PFSK-1 (cell line): ENCODE results near the gene PTPRK.

Experiments used
- FOXP2 ChIP-seq: optimal IDR thresholded peaks from 2 replicates; pipeline ENCODE3; 2011; ENCODE audit warnings: borderline replicate concordance, control low read depth, inconsistent platforms; ENCODE audit not compliant: insufficient read depth; ENCODE audit errors: extremely low read length, extremely low read depth
- POLR2AphosphoS5 ChIP-seq: IDR thresholded peaks from 2 replicates; pipeline ENCODE4 v1.6.1; 2012; ENCODE audit warnings: low read depth, mild to moderate bottlenecking, control low read depth, low read length, moderate library complexity
- SIN3A ChIP-seq: IDR thresholded peaks from 2 replicates; pipeline ENCODE4 v1.6.1; 2012; ENCODE audit warnings: mild to moderate bottlenecking, low read length, moderate library complexity, borderline replicate concordance; ENCODE audit not compliant: insufficient read depth
- TAF1 ChIP-seq: IDR thresholded peaks from 2 replicates; pipeline ENCODE4 v1.6.1; 2012; ENCODE audit warnings: low read length, control low read depth, borderline replicate concordance; ENCODE audit not compliant: insufficient read depth
- TF ChIP-seq, protein P1 (sequence below), 2 experiments: IDR thresholded peaks; 2 replicates each; pipeline versions ENCODE4 v1.6.1 to v1.8.0; 2011 to 2012; ENCODE audit warnings: low read depth in 2 of 2, low read length in 2 of 2, control low read depth in 1 of 2, inconsistent platforms in 1 of 2, mild to moderate bottlenecking in 1 of 2, moderate library complexity in 1 of 2; ENCODE audit not compliant: insufficient read depth in 1 of 2

Gene PTPRK

DNA sequence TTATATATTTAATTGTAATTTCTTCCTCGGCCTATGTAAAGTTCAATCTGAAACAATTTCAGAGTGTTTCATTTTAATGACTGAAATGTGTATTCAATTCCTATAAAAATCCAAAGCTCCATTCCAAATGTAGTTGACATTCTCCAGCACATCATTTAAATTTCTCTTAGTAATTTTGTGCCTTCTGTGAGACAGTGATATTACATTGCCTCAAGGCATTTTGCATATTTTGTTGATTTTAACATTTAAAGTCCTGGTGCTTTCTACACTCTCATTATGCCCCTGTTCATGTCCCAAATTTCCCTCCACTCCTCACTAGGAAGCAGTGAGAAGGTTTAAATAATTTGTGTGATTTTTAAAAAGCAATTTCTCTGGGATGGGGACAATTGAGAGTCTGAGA, 585.4 kb downstream of the PTPRK start:
- TF ChIP-seq TAF1: no peak
- TF ChIP-seq POLR2AphosphoS5: no peak
- TF ChIP-seq, protein P1, sequence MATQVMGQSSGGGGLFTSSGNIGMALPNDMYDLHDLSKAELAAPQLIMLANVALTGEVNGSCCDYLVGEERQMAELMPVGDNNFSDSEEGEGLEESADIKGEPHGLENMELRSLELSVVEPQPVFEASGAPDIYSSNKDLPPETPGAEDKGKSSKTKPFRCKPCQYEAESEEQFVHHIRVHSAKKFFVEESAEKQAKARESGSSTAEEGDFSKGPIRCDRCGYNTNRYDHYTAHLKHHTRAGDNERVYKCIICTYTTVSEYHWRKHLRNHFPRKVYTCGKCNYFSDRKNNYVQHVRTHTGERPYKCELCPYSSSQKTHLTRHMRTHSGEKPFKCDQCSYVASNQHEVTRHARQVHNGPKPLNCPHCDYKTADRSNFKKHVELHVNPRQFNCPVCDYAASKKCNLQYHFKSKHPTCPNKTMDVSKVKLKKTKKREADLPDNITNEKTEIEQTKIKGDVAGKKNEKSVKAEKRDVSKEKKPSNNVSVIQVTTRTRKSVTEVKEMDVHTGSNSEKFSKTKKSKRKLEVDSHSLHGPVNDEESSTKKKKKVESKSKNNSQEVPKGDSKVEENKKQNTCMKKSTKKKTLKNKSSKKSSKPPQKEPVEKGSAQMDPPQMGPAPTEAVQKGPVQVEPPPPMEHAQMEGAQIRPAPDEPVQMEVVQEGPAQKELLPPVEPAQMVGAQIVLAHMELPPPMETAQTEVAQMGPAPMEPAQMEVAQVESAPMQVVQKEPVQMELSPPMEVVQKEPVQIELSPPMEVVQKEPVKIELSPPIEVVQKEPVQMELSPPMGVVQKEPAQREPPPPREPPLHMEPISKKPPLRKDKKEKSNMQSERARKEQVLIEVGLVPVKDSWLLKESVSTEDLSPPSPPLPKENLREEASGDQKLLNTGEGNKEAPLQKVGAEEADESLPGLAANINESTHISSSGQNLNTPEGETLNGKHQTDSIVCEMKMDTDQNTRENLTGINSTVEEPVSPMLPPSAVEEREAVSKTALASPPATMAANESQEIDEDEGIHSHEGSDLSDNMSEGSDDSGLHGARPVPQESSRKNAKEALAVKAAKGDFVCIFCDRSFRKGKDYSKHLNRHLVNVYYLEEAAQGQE (IDR thresholded peaks at IDR 0.05; ENCODE audit: insufficient read depth in 1 of 2, low read depth in 2 of 2, low read length in 2 of 2): no peak
- TF ChIP-seq SIN3A: no peak

DNA sequence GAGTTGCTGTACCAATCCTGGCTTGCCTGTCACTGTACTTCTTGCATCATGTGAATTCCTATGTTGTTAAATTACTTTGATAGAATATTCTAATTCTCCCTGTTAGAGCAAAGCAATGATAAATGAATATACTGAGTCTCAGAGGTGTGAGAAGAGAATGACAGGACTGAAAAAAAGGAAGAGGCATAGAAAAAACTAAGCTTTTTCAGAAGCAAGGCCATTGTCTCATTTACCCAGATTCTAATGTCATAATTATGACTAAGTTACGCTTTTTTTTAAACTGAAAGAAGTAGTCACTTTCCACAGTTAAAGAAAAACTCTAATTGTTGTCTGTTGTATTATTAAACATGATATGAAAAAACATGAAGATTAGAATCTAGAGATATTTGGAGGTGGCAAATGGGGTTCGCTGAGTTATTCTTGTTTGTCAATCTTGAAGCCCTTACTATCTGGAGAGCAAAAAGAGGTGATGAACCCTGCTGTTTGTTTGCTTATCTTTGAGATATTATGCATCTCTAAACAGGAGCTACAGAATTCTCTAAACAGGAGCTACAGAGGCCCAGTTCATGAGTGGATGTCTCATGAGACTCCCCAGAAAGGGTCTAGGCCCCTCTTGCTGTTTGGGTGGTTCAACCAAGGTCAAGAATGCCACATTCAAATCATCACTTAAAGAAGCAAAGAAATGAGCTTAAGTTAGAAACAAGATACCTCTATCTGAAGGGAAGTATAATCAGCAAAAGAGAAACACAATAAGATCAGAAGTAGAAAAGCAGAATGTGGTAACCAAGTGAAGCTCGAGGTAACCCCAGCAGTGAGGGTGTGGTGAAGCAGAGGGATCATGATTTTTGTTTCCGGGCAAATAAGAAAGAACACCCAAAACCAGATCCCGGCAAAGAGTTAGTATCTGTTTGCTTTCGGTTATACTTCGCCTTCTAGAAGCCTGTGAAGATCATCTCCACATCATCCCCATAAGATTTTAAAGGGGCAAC, 586.3 kb downstream of the PTPRK start:
- TF ChIP-seq, protein P1 (IDR thresholded peaks at IDR 0.05; ENCODE audit: insufficient read depth in 1 of 2, low read depth in 2 of 2, low read length in 2 of 2): no peak
- TF ChIP-seq POLR2AphosphoS5 (no peak), SIN3A (no peak), TAF1 (no peak), FOXP2 (no peak)

DNA sequence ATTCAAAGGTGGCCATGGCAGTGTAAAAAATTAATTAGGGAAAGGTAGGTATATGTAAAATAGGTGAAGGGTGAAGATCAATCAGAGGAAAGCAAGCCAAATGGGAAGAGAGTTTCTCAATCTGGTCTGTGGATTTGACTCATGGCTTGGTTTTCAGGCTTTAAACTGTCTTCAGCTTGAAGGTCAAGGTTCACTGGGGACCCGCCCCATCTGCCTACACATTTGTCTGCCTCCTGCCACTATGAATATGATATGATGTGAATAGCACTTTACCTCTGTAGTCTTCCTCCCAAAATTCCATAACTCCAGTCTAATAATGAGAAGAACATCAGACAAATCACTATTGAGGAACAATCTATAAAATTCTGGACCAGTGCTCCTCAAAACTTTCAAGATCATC, 587.3 kb downstream of the PTPRK start:
- no peak for TF ChIP-seq POLR2AphosphoS5
- TF ChIP-seq FOXP2: no peak
- TF ChIP-seq SIN3A: no peak
- TF ChIP-seq, protein P1 (IDR thresholded peaks at IDR 0.05; ENCODE audit: insufficient read depth in 1 of 2, low read depth in 2 of 2, low read length in 2 of 2): no peak
- no peak for TF ChIP-seq TAF1

DNA sequence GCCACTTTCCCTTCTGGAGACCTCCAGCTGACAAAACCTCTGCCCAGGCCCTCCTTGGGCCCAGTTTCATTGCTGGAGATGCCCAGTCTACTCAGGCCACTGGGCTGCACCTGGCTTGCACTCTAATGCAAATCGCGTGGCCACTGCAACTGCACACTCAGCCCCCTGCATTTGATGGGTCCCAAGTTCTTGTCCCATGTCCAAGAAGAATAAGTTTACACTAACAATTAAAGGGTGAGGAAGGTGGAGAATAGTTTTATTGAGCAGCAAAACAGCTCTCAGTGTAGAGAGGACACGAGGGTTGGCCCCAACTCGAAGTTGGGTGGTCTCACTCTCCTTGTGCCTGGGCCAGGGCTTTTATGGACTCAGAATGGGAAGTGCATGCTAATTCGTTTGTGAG, 587.7 kb downstream of the PTPRK start:
- no peak for TF ChIP-seq POLR2AphosphoS5
- no peak for TF ChIP-seq FOXP2
- TF ChIP-seq, protein P1 (IDR thresholded peaks at IDR 0.05; ENCODE audit: insufficient read depth in 1 of 2, low read depth in 2 of 2, low read length in 2 of 2): no peak
- TF ChIP-seq SIN3A: no peak
- no peak for TF ChIP-seq TAF1
